HG02885 (cell line): ENCODE results near the gene ISM1.
A peak's percentile ranks its signal among the peaks of the same experiment; 100 is the strongest.

Experiments
- ATAC-seq: cut with Tn5 transposase; IDR thresholded peaks from one replicate; pipeline ENCODE4 v1.9.1; 2021; ENCODE audit warnings: mild to moderate bottlenecking; ENCODE audit not compliant: unreplicated experiment, poor library complexity

Gene ISM1

DNA sequence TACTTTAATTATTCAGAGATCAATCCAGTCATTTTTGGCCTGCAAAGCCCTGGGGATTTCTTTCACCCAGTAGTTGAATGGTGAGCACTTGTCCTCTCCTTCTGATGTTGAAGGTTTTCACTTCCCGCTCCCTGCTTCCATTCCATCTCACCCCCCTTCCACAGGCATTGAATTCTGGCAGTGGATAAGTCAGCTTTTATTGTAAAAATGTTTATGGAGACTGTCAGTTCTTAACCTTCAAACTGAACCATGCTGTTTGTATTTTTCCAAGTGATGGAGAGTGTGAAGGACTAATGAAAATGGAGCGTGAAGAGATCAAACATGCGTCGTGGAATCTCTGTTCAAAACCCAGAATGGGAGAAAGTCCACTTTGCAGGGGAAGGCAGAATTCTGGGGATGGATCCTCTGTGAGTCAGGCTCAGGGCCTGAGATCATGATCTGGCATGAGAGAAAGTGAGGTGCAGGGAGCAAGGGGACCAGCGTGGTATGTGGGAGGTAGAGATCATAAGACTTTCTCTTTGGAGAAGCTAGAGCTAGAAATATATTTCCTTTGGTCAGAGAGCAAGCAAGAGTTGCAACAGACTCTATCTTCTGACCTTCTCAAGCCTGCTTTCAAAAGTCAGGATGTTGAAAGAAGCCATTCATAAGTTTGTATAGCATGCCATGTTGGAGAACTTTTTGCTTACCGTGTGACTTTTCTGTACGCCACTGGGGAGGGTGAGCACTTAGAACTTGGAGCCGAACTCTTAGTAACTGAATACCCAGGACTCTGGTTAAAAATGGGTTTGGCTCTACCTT lies 30.2 kb downstream of the ISM1 start:
- ATAC-seq = no peak

GRCh38 chr20:13251904-13252297 lies 30.8 kb downstream of the ISM1 start:
- no peak for ATAC-seq

GRCh38 chr20:13255356-13255755 lies 34.3 kb downstream of the ISM1 start:
- no peak for ATAC-seq

- no peak for ATAC-seq
Measured at GRCh38 chr20:13256606-13257005, 35.5 kb downstream of the ISM1 start.

GRCh38 chr20:13259921-13260320 lies 38.8 kb downstream of the ISM1 start:
- ATAC-seq = no peak

DNA sequence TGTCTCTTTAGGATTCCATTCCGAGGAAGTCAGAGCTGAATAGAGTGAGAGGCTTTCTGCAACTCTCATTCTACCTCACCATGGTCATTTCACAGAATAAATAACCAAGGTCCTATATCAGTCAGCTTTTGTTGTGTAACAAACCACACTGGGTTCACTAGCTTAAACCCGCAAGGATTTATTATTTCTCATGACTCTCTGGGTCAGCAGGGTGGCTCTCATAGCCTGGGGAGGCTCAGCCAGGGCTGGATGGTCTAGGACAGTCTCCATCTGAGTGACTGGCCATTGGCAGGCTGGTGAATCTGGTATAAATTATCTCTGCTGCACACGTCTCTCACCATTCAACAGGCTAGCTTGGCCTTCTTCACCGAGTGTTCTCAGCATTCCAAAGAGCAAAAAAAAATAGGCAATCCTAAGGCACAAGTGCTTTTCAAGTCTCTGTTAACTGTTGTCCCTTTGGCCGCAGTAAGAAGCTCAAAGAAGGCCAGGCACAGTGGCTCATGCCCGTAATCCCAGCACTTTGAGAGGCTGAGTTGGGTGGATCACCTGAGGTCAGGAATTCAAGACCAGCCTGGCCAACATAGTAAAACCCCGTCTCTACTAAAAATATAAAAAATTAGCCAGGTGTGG lies 39.7 kb downstream of the ISM1 start:
- no peak for ATAC-seq

GRCh38 chr20:13261460-13262301 lies 40.6 kb downstream of the ISM1 start:
- peak; percentile 88 for ATAC-seq

- ATAC-seq = no peak
Measured at GRCh38 chr20:13262302-13262650, 41.2 kb downstream of the ISM1 start.

DNA sequence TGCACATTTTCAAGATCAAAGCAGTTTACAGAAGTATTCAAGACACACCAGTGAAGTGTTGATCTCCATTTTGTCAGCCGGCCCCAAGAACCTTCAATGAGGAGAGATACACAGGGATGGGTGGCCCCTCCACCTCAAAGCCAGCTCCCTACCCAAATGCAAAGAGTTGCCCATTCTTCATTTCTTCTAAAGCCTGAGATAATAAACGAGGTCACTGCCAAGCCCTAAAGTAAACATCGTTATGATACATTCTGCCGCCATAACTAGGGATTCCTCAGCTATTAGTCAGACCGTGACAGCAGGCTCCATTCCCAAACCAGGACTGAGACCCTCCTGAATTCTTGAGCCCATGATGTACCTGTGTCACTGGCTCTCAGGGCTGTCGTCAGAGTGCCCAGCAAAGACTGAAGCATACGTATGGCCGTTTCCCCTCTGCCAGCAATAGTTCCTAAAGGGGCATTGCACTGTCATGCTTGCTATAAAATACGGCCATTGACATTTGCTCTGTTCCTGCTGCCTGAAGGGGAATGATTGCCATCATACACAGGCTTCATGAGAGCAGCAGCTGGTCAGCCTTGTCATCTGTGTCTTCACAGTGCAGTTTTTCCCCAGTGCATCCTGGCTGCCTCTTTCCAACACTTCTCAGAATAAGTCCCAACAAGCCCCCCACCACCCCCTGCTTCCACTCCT lies 41.7 kb downstream of the ISM1 start:
- ATAC-seq = no peak

- ATAC-seq = no peak
Measured at GRCh38 chr20:13263451-13263850, 42.4 kb downstream of the ISM1 start.

- no peak for ATAC-seq
Measured at GRCh38 chr20:13264907-13265306, 43.8 kb downstream of the ISM1 start.

GRCh38 chr20:13265941-13266340 lies 44.9 kb downstream of the ISM1 start:
- no peak for ATAC-seq

DNA sequence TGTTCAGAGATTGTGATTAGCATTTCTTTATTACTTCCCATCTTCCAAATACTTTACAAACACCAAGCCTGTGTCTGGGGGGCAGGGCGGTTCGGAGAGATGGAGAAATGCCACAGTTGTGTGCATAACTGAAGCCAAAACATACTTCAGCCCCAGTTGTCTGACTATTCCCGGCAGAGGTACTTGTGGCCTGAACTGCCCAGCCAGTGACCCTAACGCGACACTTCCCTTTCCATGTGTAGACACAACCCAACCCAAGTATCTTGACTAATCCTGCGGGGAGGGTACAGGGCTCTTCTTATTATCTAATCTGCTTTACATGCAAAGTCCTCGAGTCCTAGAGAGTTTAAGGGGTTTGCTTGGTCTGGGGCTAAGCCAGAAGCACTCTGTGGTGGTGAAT lies 46.2 kb downstream of the ISM1 start:
- ATAC-seq = no peak

DNA sequence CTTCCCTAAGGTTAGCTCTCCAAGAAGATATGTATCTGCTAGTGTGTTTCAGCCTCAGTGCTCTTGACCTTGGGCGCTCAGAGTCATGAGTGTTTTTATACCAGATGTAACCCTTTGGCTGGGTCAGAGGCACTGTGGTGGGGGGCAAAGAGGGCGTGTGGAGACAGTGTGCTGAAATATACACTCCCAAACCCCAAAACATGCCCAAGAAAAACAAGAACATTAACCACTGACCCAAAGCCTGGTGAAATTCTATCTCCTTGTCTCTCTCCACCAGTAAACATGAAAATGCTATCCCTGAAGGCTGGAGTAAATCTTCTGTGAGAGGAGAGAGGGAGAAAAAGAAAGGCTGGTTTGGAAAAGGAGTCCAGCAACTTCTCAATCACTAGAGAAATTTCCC lies 47.9 kb downstream of the ISM1 start:
- no peak for ATAC-seq

DNA sequence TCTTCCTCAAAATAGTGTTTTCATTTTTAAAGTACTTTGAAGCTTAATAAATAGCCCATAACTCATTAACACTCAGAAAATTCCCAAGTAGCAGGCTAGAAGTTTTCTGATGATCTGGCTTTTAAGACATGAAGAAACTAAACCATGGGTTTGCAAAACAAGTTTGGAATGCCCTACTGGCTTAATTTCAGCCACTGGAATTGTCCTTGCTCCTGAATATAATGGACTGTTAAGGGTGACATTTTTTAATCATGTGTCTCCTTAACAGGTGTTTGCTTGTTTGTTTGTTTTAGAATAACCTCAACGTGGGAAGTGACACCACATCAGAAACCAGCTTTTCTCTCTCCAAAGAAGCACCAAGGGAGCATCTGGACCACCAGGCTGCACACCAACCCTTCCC lies 49.1 kb downstream of the ISM1 start:
- ATAC-seq = no peak

DNA sequence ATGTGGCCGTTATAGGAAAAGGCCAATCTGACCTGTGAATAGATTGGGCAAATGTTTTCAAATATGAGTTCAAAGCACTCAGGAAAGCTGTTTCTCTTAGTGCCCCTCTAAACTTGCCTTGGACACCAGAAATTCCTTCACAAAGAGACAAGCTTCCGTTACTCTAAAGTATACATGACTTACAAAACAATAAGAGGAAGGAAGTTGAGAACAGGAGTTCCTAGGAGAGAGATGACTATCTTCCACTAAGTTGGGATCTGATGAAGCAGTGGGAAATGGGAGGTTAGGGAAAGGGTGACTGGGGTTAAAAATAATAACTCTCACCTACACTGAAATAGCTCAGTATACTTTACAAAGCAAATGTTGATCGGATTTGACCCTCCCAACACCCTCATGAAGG lies 50.0 kb downstream of the ISM1 start:
- ATAC-seq = no peak

DNA sequence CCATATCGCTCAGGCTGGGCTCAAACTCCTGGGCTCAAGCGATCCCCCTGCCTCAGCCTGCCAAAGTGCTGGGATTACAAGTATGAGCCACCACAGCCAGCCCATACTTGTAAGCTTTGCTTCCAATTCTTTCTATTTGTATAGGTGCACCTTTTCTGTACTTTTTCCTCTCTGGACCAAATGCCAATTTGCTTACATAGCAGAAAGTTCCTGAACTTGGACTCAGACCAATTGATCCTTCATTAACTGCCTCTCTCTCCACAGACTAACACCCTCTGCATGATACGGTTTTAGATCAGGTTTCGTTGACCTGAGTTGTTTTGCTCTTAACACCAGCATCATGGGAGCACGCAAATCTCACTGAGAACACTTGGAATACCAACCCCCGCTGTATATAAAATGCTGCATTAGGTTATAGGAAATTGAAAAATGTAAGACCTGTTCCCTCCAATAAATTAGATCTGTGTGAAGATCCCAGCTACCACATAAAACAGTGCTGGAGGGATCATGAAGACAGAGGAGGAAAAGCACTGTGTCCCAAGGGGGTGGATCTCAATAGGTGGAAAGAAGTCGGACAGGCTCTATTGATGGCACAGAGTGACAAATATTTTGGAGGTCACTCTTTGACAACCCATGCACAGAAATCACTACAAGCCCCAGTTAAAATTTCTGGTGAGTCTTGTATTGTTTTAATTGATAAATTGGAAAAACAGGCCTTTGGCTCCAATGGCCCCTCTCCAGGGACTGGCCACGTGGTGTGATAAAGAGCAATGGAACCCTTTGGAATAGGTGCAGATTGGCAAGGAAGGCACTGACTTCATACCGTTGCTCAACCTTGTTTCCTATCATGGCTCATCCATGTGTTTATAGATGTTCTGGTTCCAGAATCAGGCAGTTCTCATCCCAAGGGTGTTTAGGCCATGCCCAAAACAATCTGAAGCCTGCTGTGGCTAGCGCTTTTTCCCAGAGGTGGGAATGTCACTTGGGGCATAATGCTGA lies 51.2 kb downstream of the ISM1 start:
- no peak for ATAC-seq

DNA sequence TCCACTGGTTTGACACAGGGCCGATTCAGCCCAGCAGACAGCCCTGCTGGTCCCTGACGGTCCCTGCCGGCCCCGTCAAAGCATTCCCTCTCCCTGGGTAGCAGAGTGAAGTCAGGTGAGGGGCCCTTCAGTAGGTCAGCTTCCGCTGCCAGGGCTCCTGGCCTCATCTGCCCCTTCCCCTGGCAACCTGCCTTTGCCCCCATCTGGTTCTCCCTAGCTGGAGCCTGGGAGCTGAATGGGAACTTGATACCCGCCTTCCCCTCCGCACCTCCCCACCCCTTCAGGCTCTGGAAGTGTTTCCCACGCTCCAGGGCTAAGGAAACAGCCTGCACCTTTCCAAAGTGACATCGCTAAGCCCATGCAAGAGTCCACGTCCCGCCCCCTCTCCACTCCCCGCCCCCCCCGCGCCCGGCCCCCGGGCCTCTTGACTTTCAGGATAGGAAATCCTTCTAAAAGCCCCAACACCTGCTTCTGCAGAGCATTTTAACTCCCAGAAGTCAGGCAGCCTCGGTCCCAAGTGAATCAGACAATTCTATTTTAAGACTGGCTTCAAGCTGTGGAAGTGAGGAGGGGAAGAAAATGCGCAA lies 53.3 kb downstream of the ISM1 start:
- ATAC-seq = no peak

DNA sequence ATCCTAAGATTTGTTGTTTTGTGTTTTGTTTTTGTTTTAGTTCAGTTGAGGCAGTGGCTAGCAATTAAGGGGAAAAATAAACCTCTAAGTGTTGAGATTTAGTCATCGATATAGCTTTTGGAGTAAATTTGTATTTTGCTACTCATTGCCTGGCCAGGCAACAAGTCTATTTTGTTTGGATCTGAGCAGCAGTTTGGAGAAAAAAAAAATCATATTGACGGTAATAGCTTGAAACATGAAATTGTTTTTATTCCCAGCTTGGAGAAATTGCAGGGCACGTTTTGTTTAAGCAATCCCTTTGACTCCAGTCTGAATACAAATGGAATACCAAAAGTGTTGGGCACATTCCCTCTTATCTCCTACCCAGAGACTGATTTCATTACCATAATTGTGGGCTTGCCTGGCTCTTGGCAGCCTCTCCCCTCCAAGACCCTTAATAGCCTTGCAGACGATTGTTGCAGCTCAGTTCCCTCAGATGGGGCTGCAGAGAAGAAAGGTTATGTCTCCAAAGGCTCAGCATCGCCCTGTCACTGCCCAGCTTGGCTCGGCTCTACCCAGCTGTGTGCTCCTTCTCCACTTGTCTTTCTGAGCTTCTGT lies 56.0 kb downstream of the ISM1 start:
- ATAC-seq = no peak
